Bone marrow (tissue), 2 donors: ENCODE results near the gene PI3.

Experiments used
- DNase-seq, 2 donors: peaks; one replicate each; lab custom pipeline; 2025; lab: John Stamatoyannopoulos, UW

The PI3 gene

GRCh38 chr20:45187693-45188092, 13.0 kb downstream of the PI3 start:
- DNase-seq: no peak

DNA sequence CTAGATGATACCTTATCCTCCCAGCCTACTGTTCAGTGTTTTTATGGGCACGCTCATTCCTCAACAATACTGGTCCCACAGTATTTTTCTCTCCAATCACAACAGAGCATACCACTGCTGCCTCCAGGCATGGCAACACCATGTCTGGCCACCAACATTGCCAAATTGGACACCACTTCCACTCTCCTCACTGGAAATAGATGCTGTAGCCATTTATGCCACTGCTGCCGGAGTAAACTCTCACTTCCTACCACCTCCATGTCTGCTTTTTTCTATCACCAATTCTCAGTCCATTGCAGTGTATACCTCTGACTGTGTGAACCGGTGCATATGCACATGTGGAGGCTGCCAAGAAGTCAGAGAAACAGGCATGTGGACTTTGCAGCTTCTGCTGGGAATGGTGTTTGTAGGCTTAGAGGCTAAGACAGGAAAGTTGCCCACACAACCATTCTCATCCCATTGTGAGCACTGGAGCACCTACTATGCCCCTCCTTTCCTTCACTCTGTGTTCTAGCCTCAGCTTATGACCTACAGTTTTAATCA, 14.4 kb downstream of the PI3 start:
- DNase-seq: no peak

GRCh38 chr20:45189861-45190260, 15.2 kb downstream of the PI3 start:
- no peak for DNase-seq

DNA sequence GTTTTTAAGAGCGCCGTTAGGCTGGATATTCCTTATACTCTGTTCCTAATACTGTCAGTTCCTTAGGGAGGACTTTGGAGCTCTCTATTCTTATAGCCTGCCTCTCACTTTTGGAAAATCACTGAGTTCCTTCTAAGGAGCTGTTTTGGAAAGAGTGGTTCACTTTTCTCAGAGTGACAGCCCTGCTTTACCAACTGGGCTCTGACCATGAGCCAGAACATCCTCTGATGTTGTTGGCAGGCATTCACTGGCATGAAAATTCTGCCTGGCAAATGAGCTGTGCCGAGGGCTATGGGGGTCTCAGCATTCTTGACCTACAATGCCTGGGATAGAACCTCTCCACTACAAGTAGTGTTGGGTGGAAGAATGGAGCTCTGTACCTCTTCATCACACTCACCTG, 17.2 kb downstream of the PI3 start:
- no peak for DNase-seq

DNA sequence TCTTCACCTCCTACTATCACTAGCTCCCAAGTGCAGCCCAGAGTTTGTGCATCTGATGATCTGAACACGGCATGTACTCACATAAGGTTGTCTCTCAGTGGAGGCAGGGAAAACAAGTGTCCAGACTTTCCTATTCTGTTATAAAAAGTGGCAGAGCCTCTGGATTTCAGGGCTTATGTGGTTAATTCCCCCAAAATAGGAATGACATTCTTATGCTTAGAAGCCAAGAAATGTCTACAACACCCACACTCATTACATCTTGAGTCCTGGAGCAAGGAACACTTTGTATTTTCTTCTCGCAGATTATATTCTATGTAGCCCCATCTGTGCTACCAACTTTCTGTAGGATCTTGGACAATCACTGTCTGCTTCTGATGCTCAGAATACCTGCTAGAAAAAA, 18.6 kb downstream of the PI3 start:
- no peak for DNase-seq

- DNase-seq: no peak
Observed at GRCh38 chr20:45206725-45207124, 32.0 kb downstream of the PI3 start, which contains the start of gene SEMG1. SEMG1 (plus strand) TSS chr20:45207033; CDS start chr20:45207054, 21 bp downstream.

DNA sequence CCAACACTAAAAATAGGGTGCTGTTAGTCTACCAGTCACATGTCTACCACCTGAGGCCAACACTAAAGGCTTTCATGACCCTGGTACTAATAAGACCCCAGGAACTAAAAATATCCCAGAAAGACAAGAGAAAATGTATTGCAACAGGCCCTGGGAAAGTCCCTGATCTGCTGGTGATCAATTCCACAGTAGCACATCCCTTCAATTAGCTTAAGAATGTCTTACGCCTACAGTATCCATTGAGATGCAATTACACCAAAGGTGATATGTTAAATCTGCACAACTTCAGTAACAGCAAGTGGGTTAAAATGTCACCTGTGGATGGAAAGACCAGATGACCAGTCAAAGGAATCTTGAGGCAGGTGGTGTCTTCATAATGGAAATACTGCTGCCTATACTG, 35.2 kb downstream of the PI3 start:
- no peak for DNase-seq

- DNase-seq: no peak
Observed at GRCh38 chr20:45211569-45212474, 37.1 kb downstream of the PI3 start.

GRCh38 chr20:45212836-45213235, 38.1 kb downstream of the PI3 start:
- no peak for DNase-seq

DNA sequence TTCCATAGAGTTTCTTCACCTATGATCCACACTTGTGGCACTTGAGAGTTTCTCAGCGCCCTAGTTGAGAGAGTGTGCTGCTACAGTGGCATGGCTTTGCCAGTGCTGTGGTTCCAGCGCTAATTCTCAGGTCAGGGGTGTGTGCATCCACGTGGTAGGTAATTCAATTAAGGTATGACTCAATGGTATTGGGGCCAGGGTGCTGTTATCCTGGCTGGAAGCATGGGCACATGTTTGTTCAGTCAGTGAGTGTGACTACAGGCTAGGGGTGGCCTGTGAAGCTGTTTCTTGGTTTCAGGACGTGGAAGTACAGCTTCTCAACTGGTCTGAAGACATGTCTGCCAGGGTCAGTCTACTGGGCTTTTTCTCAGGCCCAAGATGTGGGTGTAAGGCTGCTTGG, 43.4 kb downstream of the PI3 start:
- DNase-seq: no peak

- no peak for DNase-seq
Observed at GRCh38 chr20:45218636-45219035, 43.9 kb downstream of the PI3 start.

DNA sequence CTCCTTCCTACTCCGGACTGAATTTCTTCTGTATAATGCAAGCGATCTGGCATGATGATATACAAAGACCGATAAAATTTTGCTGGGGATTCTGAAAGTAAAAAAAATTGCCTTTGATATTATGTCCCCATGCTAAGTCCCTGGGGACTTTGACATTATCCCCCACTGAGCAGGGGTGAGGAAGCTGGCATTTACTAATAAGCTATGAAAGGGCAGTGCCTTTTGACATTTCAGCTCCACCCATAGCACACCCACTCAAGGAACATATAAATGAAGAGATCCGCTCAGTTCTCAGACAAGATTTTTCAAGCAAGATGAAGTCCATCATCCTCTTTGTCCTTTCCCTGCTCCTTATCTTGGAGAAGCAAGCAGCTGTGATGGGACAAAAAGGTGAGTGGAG, 46.4 kb downstream of the PI3 start, which contains the start of gene SEMG2:
Gene SEMG2, plus strand, starts transcription at position 298 of the 400 bp plus-strand sequence. Its CDS starts 17 bp downstream, at position 315.
- no peak for DNase-seq

GRCh38 chr20:45223136-45223535, 48.4 kb downstream of the PI3 start:
- no peak for DNase-seq
